ENCODE measurements around the gene FBLIM1.

- no peak for TF ChIP-seq CTCF (conservative IDR thresholded peaks at IDR 0.05; ENCODE audit: low read length)
- no peak for TF ChIP-seq EZH2phosphoT487 (IDR thresholded peaks at IDR 0.05; ENCODE audit: borderline replicate concordance, low read depth, low read length)
Measured at GRCh38 chr1:15768388-15768787, 9.8 kb downstream of the FBLIM1 start.

Measured in OCI-LY7 (cell line).